Glutamatergic neuron (in vitro differentiated cells): ENCODE measurements around the gene PRKAR1B. TPM values are rescaled to one million over a fixed set of nuclear protein-coding genes. Genes with fewer than 3 reads are reported as not detected.

ENCODE experiments used
- DNase-seq: peaks from one replicate; pipeline ENCODE4 v3.0.0; 2022
- H3K27ac Mint-ChIP-seq: one replicate; pipeline ENCODE4 v1.8.0; 2020; ENCODE audit warnings: mild to moderate bottlenecking, mixed read lengths, inconsistent platforms; ENCODE audit not compliant: unreplicated experiment
- H3K27me3 Mint-ChIP-seq: one replicate; pipeline ENCODE4 v1.8.0; 2020; ENCODE audit warnings: mild to moderate bottlenecking, moderate library complexity, mixed read lengths, inconsistent platforms; ENCODE audit not compliant: unreplicated experiment
- H3K36me3 Mint-ChIP-seq: one replicate; pipeline ENCODE4 v1.8.0; 2020; ENCODE audit warnings: mild to moderate bottlenecking, mixed read lengths, inconsistent platforms; ENCODE audit not compliant: unreplicated experiment
- H3K4me1 Mint-ChIP-seq: one replicate; pipeline ENCODE4 v1.8.0; 2020; ENCODE audit warnings: mild to moderate bottlenecking, low read depth, mixed read lengths, inconsistent platforms; ENCODE audit not compliant: unreplicated experiment
- H3K4me3 Mint-ChIP-seq: one replicate; pipeline ENCODE4 v1.8.0; 2020; ENCODE audit warnings: mild to moderate bottlenecking, mixed read lengths, inconsistent platforms; ENCODE audit not compliant: unreplicated experiment
- H3K9me3 Mint-ChIP-seq: one replicate; pipeline ENCODE4 v1.8.0; 2020; ENCODE audit warnings: mild to moderate bottlenecking, moderate library complexity, mixed read lengths, inconsistent platforms; ENCODE audit not compliant: unreplicated experiment
- CTCF ChIP-seq: fragments of 200-600 bp; sonication (generic); IDR thresholded peaks from one replicate; pipeline ENCODE4 v1.5.0; 2021; ENCODE audit not compliant: partially characterized antibody, unreplicated experiment
- total RNA-seq: library from RNA; stranded (reverse); fragmentation: NEBNext Ultra II Directional; extraction: Animal tissue kit (Norgen Biotek cat#: 25700); gene quantifications from one replicate; pipeline ENCODE4 v1.2.1, GENCODE V29; 2021; ENCODE audit not compliant: unreplicated experiment

The PRKAR1B gene
- total RNA-seq, 1 donor from 2014 or later = 12.8 TPM

- no peak for TF ChIP-seq CTCF
- H3K4me1 Mint-ChIP-seq = no peaks in the 10 kb centered on the region
- no peak overlapping the region for H3K4me3 Mint-ChIP-seq
- no peak for DNase-seq
- H3K27ac Mint-ChIP-seq = no peak overlapping the region
- H3K27me3 Mint-ChIP-seq = peaks cover 4% of the 10 kb centered on the region
- H3K36me3 Mint-ChIP-seq = no peaks in the 10 kb centered on the region
- peaks cover 2% of the 10 kb centered on the region for H3K9me3 Mint-ChIP-seq
Observed at GRCh38 chr7:534075-534474, 193.0 kb downstream of the PRKAR1B start.

- H3K36me3 Mint-ChIP-seq = no peaks in the 10 kb centered on the region
- TF ChIP-seq CTCF = no peak
Observed at GRCh38 chr7:533266-533665, 193.8 kb downstream of the PRKAR1B start.

DNA sequence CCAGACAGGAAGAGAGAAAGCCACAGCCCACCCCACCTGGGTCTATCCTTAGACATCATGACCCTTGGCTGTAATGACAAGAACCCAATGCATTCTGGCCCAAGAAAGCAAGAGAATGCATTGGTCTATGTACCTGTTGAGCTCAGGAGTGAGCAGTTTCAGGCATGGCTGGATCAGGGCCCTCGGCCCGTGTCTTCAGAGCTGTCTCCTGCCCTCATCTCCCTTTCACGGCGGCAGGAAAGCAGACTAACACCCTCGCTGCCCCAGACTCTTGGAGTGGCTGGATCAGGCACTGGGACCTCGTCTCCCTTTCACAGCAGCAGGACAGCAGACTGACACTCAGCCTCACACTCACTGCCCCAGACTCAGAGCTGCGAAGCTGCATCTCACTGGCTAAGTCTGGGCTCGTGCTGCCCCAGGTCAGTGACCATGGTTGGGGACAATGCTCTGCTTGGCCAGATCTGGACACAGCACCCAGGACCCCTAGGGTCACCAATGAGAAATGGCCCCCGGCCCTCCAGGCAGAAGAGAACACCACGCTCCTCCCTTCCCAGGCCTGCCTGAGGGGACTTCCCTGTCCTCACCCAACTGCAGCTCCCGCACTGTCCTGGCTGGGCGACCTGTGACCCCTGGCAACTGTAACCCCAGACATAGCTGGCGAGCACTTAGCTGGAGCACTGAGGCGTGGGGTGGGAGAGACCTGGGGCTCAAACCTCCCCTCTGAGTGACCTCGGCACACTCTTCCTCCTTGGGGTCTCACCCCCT, 194.5 kb downstream of the PRKAR1B start:
- H3K27ac Mint-ChIP-seq = no peak overlapping the region
- peaks cover 4% of the 10 kb centered on the region for H3K27me3 Mint-ChIP-seq
- H3K9me3 Mint-ChIP-seq = peaks cover 2% of the 10 kb centered on the region
- H3K36me3 Mint-ChIP-seq = no peaks in the 10 kb centered on the region
- no peak for TF ChIP-seq CTCF
- H3K4me1 Mint-ChIP-seq = no peaks in the 10 kb centered on the region
- no peak overlapping the region for H3K4me3 Mint-ChIP-seq
- DNase-seq = no peak

More at GRCh38 chr7:533266-533665, 193.8 kb downstream of the PRKAR1B start:
- H3K27ac Mint-ChIP-seq = no peak overlapping the region
- peaks cover 4% of the 10 kb centered on the region for H3K27me3 Mint-ChIP-seq
- DNase-seq = no peak
- no peaks in the 10 kb centered on the region for H3K4me1 Mint-ChIP-seq
- peaks cover 2% of the 10 kb centered on the region for H3K9me3 Mint-ChIP-seq
- no peak overlapping the region for H3K4me3 Mint-ChIP-seq

- TF ChIP-seq CTCF = no peak
Observed at GRCh38 chr7:531777-532176, 195.3 kb downstream of the PRKAR1B start.

DNA sequence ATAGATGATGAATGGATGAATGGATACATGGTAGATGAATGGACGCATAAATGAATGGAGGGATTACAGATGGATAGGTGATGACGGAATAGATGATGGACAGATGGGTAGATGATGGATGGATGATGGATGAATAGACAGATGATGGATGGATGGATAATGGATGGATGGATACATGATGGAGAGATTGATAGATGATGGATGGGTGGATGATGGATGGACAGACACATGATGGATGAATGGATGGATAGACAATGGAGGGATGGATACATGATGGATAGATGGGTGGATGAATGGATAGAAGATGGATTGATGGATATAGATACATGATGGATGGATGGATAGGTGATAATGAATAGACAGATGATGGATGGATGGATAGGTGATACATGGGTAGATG, 198.6 kb downstream of the PRKAR1B start:
- Mint-ChIP-seq H3K36me3 (no peaks in the 10 kb centered on the region), H3K27me3 (peaks cover 8% of the 10 kb centered on the region), H3K4me3 (no peak overlapping the region), H3K4me1 (peaks cover 5% of the 10 kb centered on the region), H3K9me3 (peaks cover 7% of the 10 kb centered on the region), H3K27ac (no peak overlapping the region)
- no peak for DNase-seq
- no peak for TF ChIP-seq CTCF

More at GRCh38 chr7:531777-532176, 195.3 kb downstream of the PRKAR1B start:
- Mint-ChIP-seq H3K4me3 (no peak overlapping the region), H3K9me3 (peaks cover 2% of the 10 kb centered on the region), H3K27me3 (peaks cover 4% of the 10 kb centered on the region), H3K36me3 (no peaks in the 10 kb centered on the region), H3K4me1 (no peaks in the 10 kb centered on the region), H3K27ac (no peak overlapping the region)
- no peak for DNase-seq
